ENCODE data around the gene MAN2A2. TPM values are rescaled to one million over a fixed set of nuclear protein-coding genes. Genes with fewer than 3 reads are reported as not detected.

Gene MAN2A2
- total RNA-seq, 4 donors from 2014 or later, result 46.8 to 109 (median 86.4) TPM

DNA sequence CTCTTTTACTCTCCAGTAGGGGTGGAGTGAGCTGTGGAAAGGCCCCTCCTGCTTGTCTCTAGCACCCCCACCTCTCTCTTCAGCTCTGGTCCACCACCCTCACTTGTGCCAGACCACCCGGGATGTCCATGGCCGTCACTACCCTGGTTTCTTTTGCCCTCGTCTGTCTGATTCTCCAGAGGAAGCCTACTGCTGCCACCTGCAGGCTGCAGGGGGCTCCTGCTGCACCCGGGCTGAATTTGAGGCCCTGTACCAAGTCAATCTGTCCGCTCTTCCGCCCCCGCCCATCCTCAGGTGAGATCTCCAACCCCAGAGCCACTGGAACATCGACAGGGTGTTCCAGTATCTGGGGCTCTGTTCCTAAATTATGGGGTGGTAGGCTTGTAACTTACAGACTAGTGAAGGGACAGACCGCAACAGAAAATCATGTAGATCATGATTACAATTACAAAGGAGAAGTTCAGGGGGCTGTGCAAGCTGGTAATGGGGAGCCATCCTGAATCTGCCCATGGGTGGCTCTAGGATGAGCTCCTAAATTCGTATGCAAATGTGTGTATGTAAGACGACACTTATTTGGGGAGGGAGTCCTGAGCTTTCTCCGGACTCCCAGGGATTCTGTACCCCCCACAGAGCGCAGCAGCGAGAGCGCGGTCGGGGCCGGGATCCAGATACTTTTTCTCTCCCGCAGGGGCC lies 31.3 kb downstream of the MAN2A2 start:
- Histone ChIP-seq H3K4me3 (peak overlapping the region; percentile 53 to 87 (median 58)), H3K4me1 (peaks cover 18 to 51% (median 38%) of the 10 kb centered on the region in 4 donors), H3K36me3 (peaks cover 0 to 7% (median 3%) of the 10 kb centered on the region in 4 donors), H3K9me3 (no peaks in the 10 kb centered on the region), H3K27ac (peak overlapping the region; percentile 84 to 91 (median 90)), H3K27me3 (no peaks in the 10 kb centered on the region)
- TF ChIP-seq, protein P1, sequence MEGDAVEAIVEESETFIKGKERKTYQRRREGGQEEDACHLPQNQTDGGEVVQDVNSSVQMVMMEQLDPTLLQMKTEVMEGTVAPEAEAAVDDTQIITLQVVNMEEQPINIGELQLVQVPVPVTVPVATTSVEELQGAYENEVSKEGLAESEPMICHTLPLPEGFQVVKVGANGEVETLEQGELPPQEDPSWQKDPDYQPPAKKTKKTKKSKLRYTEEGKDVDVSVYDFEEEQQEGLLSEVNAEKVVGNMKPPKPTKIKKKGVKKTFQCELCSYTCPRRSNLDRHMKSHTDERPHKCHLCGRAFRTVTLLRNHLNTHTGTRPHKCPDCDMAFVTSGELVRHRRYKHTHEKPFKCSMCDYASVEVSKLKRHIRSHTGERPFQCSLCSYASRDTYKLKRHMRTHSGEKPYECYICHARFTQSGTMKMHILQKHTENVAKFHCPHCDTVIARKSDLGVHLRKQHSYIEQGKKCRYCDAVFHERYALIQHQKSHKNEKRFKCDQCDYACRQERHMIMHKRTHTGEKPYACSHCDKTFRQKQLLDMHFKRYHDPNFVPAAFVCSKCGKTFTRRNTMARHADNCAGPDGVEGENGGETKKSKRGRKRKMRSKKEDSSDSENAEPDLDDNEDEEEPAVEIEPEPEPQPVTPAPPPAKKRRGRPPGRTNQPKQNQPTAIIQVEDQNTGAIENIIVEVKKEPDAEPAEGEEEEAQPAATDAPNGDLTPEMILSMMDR (IDR thresholded peaks at IDR 0.05), result peak; percentile 78 to 91 (median 88)
- TF ChIP-seq EP300 (IDR thresholded peaks at IDR 0.05; ENCODE audit: low read depth) (no peak), POLR2AphosphoS5 (IDR thresholded peaks at IDR 0.05) (no peak), POLR2A (IDR thresholded peaks at IDR 0.05) (no peak)
- DNase-seq, result peak; percentile 93
- intact Hi-C loops (cut with DNase I; ENCODE audit: low total_unique reads), result no loop called here
- 1 to 20% methylated on average over 1 to 17 of the region's 19 CpGs for WGBS, 2 donors (ENCODE audit: low coverage in 1 of 2)
- in situ Hi-C loops (cut with MboI; ENCODE audit: low pct_ligation_motif_present in 1 of 4, low pct_unique_long_range_greater_than_20kb in 1 of 4, low sequenced_read_pairs in 3 of 4), result no loop called here

DNA sequence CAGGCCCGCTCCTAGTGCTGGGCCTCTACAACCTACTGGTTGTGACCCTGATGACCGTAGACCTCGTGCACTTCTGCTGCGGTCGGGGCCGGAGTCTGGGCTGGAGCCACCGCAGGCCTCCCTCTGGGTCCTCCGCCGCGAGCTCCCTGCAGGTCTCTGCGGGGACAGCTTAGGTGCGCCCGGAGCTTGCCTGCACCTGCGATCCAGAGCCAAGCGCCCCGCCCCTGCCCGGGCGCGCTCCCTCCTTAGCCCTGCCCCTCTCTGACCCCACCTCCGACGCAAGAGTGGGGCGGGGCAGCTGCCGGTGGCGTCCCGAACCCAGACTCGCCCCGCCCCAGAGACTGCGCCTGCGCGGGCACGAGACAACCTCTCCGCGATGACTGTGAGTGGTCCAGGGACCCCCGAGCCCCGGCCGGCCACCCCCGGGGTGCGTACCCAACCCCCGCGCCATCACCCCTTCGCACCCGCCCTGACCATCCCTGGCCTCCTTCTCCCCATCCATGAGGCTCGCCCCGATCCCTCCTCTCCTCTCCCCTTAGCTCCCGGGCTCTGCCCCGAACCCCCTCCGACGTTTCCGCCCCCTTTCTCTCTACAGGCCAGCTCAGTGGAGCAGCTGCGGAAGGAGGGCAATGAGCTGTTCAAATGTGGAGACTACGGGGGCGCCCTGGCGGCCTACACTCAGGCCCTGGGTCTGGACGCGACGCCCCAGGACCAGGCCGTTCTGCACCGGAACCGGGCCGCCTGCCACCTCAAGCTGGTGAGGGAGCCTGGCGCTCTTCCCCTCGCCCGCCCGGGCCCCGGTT lies 32.0 kb downstream of the MAN2A2 start, which contains the start of gene UNC45A:
Gene UNC45A (plus strand): TSS at position 337 of the 803 bp plus-strand sequence. CDS start 40 bp downstream, at position 377.
- Histone ChIP-seq H3K4me3 (peak within 1 kb of the TSS; percentile 53 to 87 (median 58)), H3K27me3 (no peaks in the 10 kb centered on the region), H3K27ac (peak within 1 kb of the TSS; percentile 84 to 91 (median 90)), H3K36me3 (peaks cover 0 to 14% (median 6%) of the 10 kb centered on the region in 4 donors), H3K9me3 (no peaks in the 10 kb centered on the region), H3K4me1 (peaks cover 18 to 49% (median 37%) of the 10 kb centered on the region in 4 donors)
- intact Hi-C loops (cut with DNase I; ENCODE audit: low total_unique reads) (no loop called here), in situ Hi-C loops (cut with MboI; ENCODE audit: low pct_ligation_motif_present in 1 of 4, low pct_unique_long_range_greater_than_20kb in 1 of 4, low sequenced_read_pairs in 3 of 4) (no loop called here)
- TF ChIP-seq POLR2A (IDR thresholded peaks at IDR 0.05) (peak; percentile 94), EP300 (IDR thresholded peaks at IDR 0.05; ENCODE audit: low read depth) (no peak), POLR2AphosphoS5 (IDR thresholded peaks at IDR 0.05) (peak; percentile 84 to 93 (median 91))
- TF ChIP-seq, protein P1 (IDR thresholded peaks at IDR 0.05), result no peak
- DNase-seq, result peak; percentile 97
- 1% methylated on average over 48 of the region's 65 CpGs; no CpG with 5 or more reads in 1 of the 2 donors for WGBS, 2 donors (ENCODE audit: low coverage in 1 of 2)

DNA sequence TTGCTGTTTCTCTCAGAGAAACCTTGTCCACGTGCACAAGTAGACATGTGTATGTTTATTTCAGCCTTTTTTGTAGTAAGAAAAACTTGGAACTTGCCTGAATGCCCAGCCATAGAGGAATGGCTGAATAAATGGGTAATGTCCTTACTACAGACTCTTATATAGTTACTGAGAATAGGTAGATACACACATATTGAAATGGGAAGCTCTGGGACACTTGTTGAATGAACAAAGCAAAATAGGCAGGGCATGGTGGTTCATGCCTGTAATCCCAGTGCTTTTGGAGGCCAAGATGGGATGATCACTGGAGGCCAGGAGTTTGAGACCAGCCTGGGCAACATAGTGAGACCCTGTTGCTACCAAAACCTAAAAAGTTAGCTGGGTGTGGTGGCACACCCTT lies 33.7 kb downstream of the MAN2A2 start:
- Histone ChIP-seq H3K27me3 (no peaks in the 10 kb centered on the region), H3K36me3 (peaks cover 0 to 25% (median 10%) of the 10 kb centered on the region in 4 donors), H3K27ac (no peak overlapping the region), H3K4me1 (peaks cover 14 to 34% (median 24%) of the 10 kb centered on the region in 4 donors), H3K9me3 (no peaks in the 10 kb centered on the region), H3K4me3 (no peak overlapping the region)
- TF ChIP-seq POLR2A (IDR thresholded peaks at IDR 0.05) (no peak), EP300 (IDR thresholded peaks at IDR 0.05; ENCODE audit: low read depth) (no peak), POLR2AphosphoS5 (IDR thresholded peaks at IDR 0.05) (no peak)
- TF ChIP-seq, protein P1 (IDR thresholded peaks at IDR 0.05), result no peak
- in situ Hi-C loops (cut with MboI; ENCODE audit: low pct_ligation_motif_present in 1 of 4, low pct_unique_long_range_greater_than_20kb in 1 of 4, low sequenced_read_pairs in 3 of 4), result no loop called here
- WGBS, 2 donors (ENCODE audit: low coverage in 1 of 2), result 80 to 82% methylated on average over 1 of the region's 1 CpG
- intact Hi-C loops (cut with DNase I; ENCODE audit: low total_unique reads), result no loop called here
- DNase-seq, result no peak

DNA sequence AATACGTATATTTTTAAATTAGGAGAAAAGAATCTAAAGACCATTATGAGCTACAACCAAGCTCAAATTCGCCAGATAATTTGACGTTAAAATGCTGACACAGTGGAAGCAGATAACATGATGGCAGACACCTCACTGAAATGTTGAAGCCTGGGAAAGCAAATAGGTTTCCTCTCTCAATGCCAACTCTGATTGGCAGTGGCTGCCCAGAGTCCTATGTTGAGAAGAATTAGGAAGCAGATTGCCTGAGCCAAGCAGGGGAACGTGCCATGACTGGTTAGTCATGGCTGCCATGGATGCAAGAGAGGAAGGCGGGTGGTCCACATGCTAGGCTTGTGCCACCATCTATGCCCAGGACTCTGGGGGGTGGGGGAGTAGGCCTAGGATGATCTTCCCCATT lies 35.2 kb downstream of the MAN2A2 start:
- in situ Hi-C loops (cut with MboI; ENCODE audit: low pct_ligation_motif_present in 1 of 4, low pct_unique_long_range_greater_than_20kb in 1 of 4, low sequenced_read_pairs in 3 of 4), result no loop called here
- no peak for TF ChIP-seq POLR2A (IDR thresholded peaks at IDR 0.05)
- no peak for TF ChIP-seq EP300 (IDR thresholded peaks at IDR 0.05; ENCODE audit: low read depth)
- TF ChIP-seq POLR2AphosphoS5 (IDR thresholded peaks at IDR 0.05), result no peak
- TF ChIP-seq, protein P1 (IDR thresholded peaks at IDR 0.05), result no peak
- peaks cover 14 to 28% (median 23%) of the 10 kb centered on the region in 4 donors for H3K4me1 ChIP-seq
- no peak overlapping the region for H3K4me3 ChIP-seq
- no peaks in the 10 kb centered on the region for H3K9me3 ChIP-seq
- WGBS, 2 donors (ENCODE audit: low coverage in 1 of 2), result 93 to 100% methylated on average over 4 to 5 of the region's 5 CpGs
- H3K27me3 ChIP-seq, result no peaks in the 10 kb centered on the region
- intact Hi-C loops (cut with DNase I; ENCODE audit: low total_unique reads), result no loop called here
- H3K36me3 ChIP-seq, result peaks cover 0 to 38% (median 18%) of the 10 kb centered on the region in 4 donors
- H3K27ac ChIP-seq, result no peak overlapping the region
- no peak for DNase-seq
